HCT116 (cell line): ENCODE results near the gene SRGAP3.

Source experiments
- CEBPB ChIP-seq: IDR thresholded peaks from 2 replicates; pipeline ENCODE4 v1.6.1; 2012; ENCODE audit warnings: low read depth
- CTCF ChIP-seq, 3 experiments: fragments of 200-600 bp in 1 of 3; sonication (generic) in 1 of 3; IDR thresholded peaks in 2 of 3; conservative IDR thresholded peaks in 1 of 3; 2 replicates each; pipeline ENCODE4 v1.5.1; 2012 to 2017; ENCODE audit warnings: low read depth in 2 of 3, low read length in 2 of 3, antibody characterized with exemption in 1 of 3, borderline replicate concordance in 1 of 3, control low read depth in 1 of 3, mild to moderate bottlenecking in 1 of 3, mixed read lengths in 1 of 3, mixed run types in 1 of 3, moderate library complexity in 1 of 3; ENCODE audit not compliant: insufficient read depth in 1 of 3
- FOSL1 ChIP-seq: IDR thresholded peaks from 2 replicates; pipeline ENCODE4 v1.6.1; 2012; ENCODE audit warnings: low read depth
- JUND ChIP-seq: IDR thresholded peaks from 2 replicates; pipeline ENCODE4 v1.6.1; 2012
- POLR2A ChIP-seq: IDR thresholded peaks from 2 replicates; pipeline ENCODE4 v1.7.0; 2011; ENCODE audit warnings: borderline replicate concordance; ENCODE audit not compliant: insufficient read depth, insufficient read length; ENCODE audit errors: extremely low read depth
- POLR2AphosphoS5 ChIP-seq: IDR thresholded peaks from 2 replicates; pipeline ENCODE4 v1.6.1; 2011; ENCODE audit warnings: mild to moderate bottlenecking, low read depth, low read length, moderate library complexity
- RAD21 ChIP-seq: IDR thresholded peaks from 2 replicates; pipeline ENCODE4 v1.6.1; 2012; ENCODE audit warnings: low read depth, mild to moderate bottlenecking
- SIN3A ChIP-seq: IDR thresholded peaks from 2 replicates; pipeline ENCODE4 v1.6.1; 2012; ENCODE audit warnings: low read depth
- SP1 ChIP-seq: IDR thresholded peaks from 2 replicates; pipeline ENCODE4 v1.6.1; 2012; ENCODE audit warnings: low read depth
- TF ChIP-seq, protein P1 (sequence below): IDR thresholded peaks from 2 replicates; pipeline ENCODE4 v1.6.1; 2012; ENCODE audit warnings: low read depth

DNA sequence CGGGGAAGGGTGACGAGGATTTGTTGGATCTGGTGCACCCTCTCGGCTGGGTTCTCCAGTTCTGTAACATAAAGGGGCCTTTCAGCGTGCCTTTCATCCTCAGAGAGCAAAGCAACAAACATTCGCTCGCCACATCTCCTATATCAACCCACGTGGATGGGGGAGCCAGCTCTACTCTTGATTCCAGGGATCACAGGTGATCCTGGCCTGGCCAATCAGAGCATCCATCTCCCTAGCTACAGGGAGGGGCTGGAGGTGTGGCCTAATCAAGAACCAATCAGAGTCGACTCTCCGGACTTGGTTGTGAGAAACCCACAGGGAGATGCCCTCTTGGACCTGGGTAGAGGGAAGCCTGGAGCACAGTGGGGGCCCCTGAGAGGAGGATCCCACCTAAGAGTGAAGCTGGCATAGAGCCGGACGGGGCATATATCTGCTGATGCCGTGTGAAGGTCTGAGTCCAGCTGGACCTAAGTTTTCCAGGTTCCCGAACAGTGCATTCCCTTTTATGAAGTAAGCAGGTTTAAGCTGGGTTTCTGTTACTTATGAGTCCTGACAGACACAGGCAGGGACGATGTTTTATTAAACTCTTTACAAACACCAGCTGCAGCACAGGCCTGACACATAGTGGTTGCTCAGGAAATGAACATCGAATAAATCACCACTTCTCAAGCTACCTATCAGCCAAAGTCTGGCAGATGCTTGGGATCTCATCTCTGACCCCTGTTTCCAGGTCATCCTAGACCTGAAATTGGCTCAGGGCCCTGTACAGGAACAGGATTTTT is 235.5 kb downstream of the SRGAP3 start:
- no peak for TF ChIP-seq POLR2A
- TF ChIP-seq JUND = no peak
- no peak for TF ChIP-seq SIN3A
- no peak for TF ChIP-seq CTCF (IDR thresholded peaks at IDR 0.05 in 2 of 3, conservative IDR thresholded peaks at IDR 0.05 in 1 of 3; ENCODE audit: borderline replicate concordance in 1 of 3, insufficient read depth in 1 of 3, low read depth in 2 of 3, low read length in 2 of 3)
- no peak for TF ChIP-seq SP1
- TF ChIP-seq, protein P1, sequence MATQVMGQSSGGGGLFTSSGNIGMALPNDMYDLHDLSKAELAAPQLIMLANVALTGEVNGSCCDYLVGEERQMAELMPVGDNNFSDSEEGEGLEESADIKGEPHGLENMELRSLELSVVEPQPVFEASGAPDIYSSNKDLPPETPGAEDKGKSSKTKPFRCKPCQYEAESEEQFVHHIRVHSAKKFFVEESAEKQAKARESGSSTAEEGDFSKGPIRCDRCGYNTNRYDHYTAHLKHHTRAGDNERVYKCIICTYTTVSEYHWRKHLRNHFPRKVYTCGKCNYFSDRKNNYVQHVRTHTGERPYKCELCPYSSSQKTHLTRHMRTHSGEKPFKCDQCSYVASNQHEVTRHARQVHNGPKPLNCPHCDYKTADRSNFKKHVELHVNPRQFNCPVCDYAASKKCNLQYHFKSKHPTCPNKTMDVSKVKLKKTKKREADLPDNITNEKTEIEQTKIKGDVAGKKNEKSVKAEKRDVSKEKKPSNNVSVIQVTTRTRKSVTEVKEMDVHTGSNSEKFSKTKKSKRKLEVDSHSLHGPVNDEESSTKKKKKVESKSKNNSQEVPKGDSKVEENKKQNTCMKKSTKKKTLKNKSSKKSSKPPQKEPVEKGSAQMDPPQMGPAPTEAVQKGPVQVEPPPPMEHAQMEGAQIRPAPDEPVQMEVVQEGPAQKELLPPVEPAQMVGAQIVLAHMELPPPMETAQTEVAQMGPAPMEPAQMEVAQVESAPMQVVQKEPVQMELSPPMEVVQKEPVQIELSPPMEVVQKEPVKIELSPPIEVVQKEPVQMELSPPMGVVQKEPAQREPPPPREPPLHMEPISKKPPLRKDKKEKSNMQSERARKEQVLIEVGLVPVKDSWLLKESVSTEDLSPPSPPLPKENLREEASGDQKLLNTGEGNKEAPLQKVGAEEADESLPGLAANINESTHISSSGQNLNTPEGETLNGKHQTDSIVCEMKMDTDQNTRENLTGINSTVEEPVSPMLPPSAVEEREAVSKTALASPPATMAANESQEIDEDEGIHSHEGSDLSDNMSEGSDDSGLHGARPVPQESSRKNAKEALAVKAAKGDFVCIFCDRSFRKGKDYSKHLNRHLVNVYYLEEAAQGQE = no peak
- TF ChIP-seq CEBPB = no peak
- no peak for TF ChIP-seq FOSL1
- no peak for TF ChIP-seq POLR2AphosphoS5
- TF ChIP-seq RAD21 = no peak
